ENCODE results near the gene RARS2. TPM values are rescaled to one million over a fixed set of nuclear protein-coding genes. Genes with fewer than 3 reads are reported as not detected.

Gene RARS2
- total and polyA plus RNA-seq, 2 of the 8 experiments (the other 6 are each of a cell fraction or from before 2014, with no cell fraction given): 10.2 to 40.5 TPM

GRCh38 chr6:87618531-87618930, 28.7 kb upstream of the RARS2 start:
- ChIA-PET POLR2A (ENCODE audit: partially characterized antibody) (interaction anchor here (1.1 to 1.2 kb wide), 2 partner anchors 9 to 91 kb away, joined by 3 to 4 read pairs; no protein-coding TSS in a partner anchor), CTCF (ENCODE audit: partially characterized antibody) (no interaction called here)

More at GRCh38 chr6:87618531-87618930, 28.7 kb upstream of the RARS2 start:
- 79% methylated on average over 3 of the region's 3 CpGs; no CpG with 5 or more reads in 1 of the 2 experiments for WGBS, 2 experiments (ENCODE audit: extremely low coverage in 1 of 2, insufficient coverage in 1 of 2, insufficient read length in 1 of 2, insufficient replicate concordance in 2 of 2, low coverage in 1 of 2, low lambda C conversion rate in 2 of 2, missing lambda C conversion rate in 1 of 2)
- DNase-seq (ENCODE audit: low read depth in 1 of 2, low spot score in 2 of 2): no peak
- Histone ChIP-seq H3K9me3 (ENCODE audit: insufficient read depth in 2 of 2, low read depth in 1 of 2, low read length in 1 of 2) (no peaks in the 10 kb centered on the region), H2BK5ac (ENCODE audit: low read depth, low read length) (no peak overlapping the region), H4K91ac (replicated peaks; ENCODE audit: insufficient read length, low read length) (no peak overlapping the region), H4K8ac (ENCODE audit: extremely low read depth, insufficient read depth, low read length) (no peak overlapping the region), H3K14ac (ENCODE audit: insufficient read length) (no peak overlapping the region), H2BK20ac (ENCODE audit: low read length) (no peak overlapping the region), H3K4me2 (ENCODE audit: insufficient read depth in 1 of 2, low read depth in 2 of 2, low read length in 2 of 2) (no peak overlapping the region), H3K23me2 (ENCODE audit: low read depth, low read length) (no peaks in the 10 kb centered on the region), H3K27ac (ENCODE audit: low read depth, low read length) (no peak overlapping the region), H2BK15ac (ENCODE audit: low read length) (no peak overlapping the region), H3K79me2 (ENCODE audit: control insufficient read depth in 1 of 2, insufficient read depth in 2 of 2, low read length in 2 of 2) (no peaks in the 10 kb centered on the region), H3K36me3 (ENCODE audit: control insufficient read depth in 2 of 4, insufficient read depth in 4 of 4, low read length in 3 of 4) (peaks cover 3 to 40% (median 11%) of the 10 kb centered on the region in 4 experiments; a peak in 5 of 8 replicates), H2AFZ (ENCODE audit: low read length) (no peak overlapping the region), H3K9ac (replicated peaks in 1 of 4; ENCODE audit: extremely low read depth in 1 of 4, low read depth in 3 of 4, low read length in 3 of 4) (no peak overlapping the region), H3K56ac (replicated peaks; ENCODE audit: insufficient read length, low read depth, low read length) (no peak overlapping the region), H3K4me3 (ENCODE audit: extremely low read depth in 1 of 4, insufficient read depth in 2 of 4, low read depth in 3 of 4, low read length in 4 of 4) (no peak overlapping the region), H3K4me1 (replicated peaks in 1 of 4; ENCODE audit: control insufficient read depth in 3 of 4, insufficient read depth in 4 of 4, low read length in 3 of 4) (no peaks in the 10 kb centered on the region; a peak in 1 of 7 replicates), H2BK120ac (replicated peaks; ENCODE audit: low read depth, low read length) (no peak overlapping the region), H3K23ac (ENCODE audit: insufficient read length) (no peak overlapping the region), H2AK5ac (ENCODE audit: low read depth, low read length) (no peak overlapping the region), H2BK12ac (ENCODE audit: low read depth, low read length) (no peak overlapping the region), H3K27me3 (replicated peaks in 1 of 4; ENCODE audit: control insufficient read depth in 3 of 4, extremely low read depth in 1 of 4, insufficient read depth in 3 of 4, low read length in 3 of 4) (no peaks in the 10 kb centered on the region), H3K4ac (replicated peaks; ENCODE audit: insufficient read length, low read depth, low read length) (no peak overlapping the region), H3K18ac (ENCODE audit: extremely low read depth, low read length) (no peak overlapping the region), H4K20me1 (replicated peaks in 1 of 2; ENCODE audit: control insufficient read depth in 1 of 2, insufficient read depth in 2 of 2, low read length in 2 of 2) (no peaks in the 10 kb centered on the region), H3K79me1 (ENCODE audit: low read depth, low read length) (no peaks in the 10 kb centered on the region), H4K5ac (ENCODE audit: insufficient read length, low read depth, low read length) (no peak overlapping the region)
- FAIRE-seq: no peak
- TF ChIP-seq MAFK (IDR thresholded peaks at IDR 0.05; ENCODE audit: low read depth, low read length) (no peak), KDM4A (IDR thresholded peaks at IDR 0.05; ENCODE audit: low read depth, low read length, severe bottlenecking) (no peak), TAF1 (IDR thresholded peaks at IDR 0.05; ENCODE audit: low read depth, low read length) (no peak), NANOG (IDR thresholded peaks at IDR 0.05; ENCODE audit: insufficient read depth, low read depth, low read length, poor library complexity, severe bottlenecking) (no peak), SP1 (IDR thresholded peaks at IDR 0.05; ENCODE audit: low read depth, low read length) (no peak), TBP (IDR thresholded peaks at IDR 0.05; ENCODE audit: low read depth, low read length) (no peak), JUN (IDR thresholded peaks at IDR 0.05; ENCODE audit: low read depth, low read length) (no peak)

Measured in H1 (cell line).